HG03103 (cell line): ENCODE data around the gene JMJD7.

Experiments used
- ATAC-seq: cut with Tn5 transposase; IDR thresholded peaks from one replicate; pipeline ENCODE4 v1.9.1; 2021; ENCODE audit warnings: low read depth; ENCODE audit not compliant: unreplicated experiment

Gene JMJD7

DNA sequence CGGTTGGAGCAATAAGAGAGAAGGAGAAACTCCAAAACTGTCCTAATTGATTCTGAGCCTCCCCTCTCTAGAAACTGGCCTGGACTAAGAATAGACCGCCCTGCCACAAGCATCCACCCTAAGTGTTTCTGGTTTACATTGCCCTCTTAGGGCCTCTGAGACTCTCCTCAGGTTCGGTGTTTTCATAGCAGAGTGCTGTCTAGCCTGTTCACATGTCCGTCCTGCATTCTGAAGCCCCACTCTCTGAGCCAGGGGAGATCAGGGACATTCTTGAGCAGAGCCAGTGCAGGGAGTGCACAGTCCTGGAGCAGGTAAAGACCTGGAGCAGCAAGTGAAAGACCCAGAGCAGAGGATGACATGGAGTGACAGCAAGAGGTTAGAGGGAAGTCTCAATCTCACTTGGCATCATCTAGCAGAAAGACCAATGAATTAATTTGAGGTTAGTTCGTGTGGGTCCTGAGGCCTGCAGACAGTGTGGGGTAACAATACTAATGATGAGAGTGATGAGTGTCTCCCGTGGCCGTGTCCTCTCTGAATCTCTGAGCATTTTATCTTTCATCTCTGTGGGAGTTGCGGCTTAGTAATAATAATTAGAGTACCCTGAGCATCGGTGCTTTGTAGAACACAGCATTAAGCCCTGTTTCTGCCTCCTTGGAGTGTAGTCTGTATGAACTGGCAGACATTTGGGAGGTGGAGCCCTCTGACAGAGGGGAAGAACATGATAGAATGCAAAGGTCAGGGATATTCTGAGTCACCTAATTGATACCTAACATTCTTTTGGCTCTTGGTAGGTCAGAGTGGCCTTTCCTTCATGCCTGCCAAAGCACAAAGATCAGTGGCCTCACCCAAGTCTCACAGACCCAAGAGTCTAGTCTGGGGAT is 29.0 kb upstream of the JMJD7 start:
- ATAC-seq, result no peak

GRCh38 chr15:41799488-41799805 is 28.4 kb upstream of the JMJD7 start:
- ATAC-seq, result no peak

DNA sequence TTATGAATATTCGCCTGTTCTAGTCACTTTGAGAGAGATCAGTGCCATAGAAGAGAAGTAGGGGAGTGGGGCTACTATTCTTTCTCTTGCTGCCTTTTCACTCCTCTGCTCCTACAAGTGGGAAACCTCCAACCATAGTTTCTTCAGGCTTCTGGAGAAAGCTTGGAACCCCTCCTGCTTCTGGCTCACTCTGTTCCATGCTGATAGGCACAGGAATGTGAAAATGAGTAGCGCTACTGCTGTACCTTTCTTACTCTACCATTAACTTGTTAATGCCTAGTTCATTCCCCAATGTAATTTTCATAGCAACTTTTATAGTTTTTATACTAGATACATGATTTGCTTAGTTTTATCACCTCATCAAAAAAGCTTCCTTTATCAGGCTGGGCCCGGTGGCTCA is 26.7 kb upstream of the JMJD7 start:
- ATAC-seq, result no peak

- ATAC-seq, result no peak
Measured at GRCh38 chr15:41801850-41802455, 25.9 kb upstream of the JMJD7 start.

- no peak for ATAC-seq
Measured at GRCh38 chr15:41804361-41804760, 23.5 kb upstream of the JMJD7 start.

DNA sequence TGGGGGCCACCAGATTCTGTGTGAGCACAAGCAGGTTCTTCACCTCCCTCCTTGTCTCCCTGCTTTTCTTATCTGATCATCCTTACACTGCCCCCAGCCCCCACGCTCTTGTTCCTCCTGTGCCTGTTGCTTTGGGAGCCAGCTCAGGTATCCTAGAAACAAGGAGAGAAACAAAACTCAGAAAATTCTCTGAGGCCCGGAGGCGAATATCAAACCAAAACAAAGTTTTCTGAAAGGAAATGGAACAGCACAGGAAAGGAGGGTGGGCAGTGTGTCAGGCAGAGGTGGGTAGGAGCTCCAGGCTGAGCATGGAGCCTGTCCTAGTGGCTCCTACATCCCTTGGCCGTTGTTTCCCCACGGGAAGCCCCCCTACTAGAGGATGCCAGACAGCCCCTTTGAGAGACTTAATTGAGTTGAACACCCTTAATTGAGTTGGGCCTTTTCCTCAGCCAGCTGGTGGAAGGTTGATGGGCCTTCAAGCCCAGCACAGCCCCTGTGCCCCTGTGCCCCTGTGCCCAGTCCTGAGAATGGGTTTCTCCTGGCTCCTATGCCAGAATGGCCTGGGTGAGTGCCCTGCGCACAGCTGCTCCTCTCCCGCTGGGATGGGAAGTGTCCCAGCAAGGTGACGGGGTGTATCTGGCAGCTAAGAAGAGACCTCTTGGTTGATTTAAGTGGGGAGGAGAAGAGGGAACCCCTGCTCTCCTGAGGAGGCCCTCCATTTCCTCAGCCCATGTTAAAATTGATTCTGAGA is 22.8 kb upstream of the JMJD7 start:
- ATAC-seq, result no peak

DNA sequence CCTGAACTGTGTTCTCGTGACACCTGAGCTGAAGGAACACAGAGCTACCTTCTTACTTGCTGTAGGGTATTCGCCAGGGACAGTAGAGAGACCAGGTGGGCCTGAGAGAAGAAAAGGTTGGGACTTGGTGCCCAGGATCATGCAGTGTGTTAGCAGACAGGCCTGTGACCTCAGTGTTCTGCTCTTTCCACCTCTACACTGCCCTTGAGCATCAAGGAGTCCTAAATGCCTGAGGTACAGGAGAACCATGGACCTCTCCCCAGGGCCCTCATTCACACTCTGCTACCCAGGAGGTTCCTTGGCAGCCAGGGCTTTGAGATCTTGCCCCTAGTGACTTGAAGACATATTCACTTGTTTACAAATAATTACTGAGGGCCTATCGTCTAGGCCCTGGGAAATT is 22.2 kb upstream of the JMJD7 start:
- ATAC-seq, result no peak

GRCh38 chr15:41806291-41807181 is 21.4 kb upstream of the JMJD7 start:
- no peak for ATAC-seq

DNA sequence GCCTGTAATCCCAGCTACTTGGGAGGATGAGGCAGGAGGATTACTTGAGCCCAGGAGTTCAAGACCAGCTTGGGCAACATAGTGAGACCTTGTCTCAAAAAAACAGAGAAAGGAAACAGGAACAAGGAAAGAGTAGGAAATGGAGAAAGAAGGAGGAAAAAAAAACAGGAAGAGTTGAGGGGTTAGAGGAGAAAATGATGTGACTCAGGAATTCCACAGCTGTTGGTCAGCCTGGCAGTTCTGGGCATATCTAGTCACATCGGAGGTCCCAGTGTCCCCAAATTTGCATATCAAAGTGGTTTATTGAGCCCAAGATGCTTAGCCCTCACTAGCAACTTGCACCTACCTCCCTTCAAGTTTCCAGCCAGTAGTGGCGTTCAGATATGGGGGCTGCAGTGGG is 18.8 kb upstream of the JMJD7 start:
- no peak for ATAC-seq

- ATAC-seq, result no peak
Measured at GRCh38 chr15:41809526-41810220, 18.2 kb upstream of the JMJD7 start.

- ATAC-seq, result no peak
Measured at GRCh38 chr15:41810651-41811431, 17.1 kb upstream of the JMJD7 start.

DNA sequence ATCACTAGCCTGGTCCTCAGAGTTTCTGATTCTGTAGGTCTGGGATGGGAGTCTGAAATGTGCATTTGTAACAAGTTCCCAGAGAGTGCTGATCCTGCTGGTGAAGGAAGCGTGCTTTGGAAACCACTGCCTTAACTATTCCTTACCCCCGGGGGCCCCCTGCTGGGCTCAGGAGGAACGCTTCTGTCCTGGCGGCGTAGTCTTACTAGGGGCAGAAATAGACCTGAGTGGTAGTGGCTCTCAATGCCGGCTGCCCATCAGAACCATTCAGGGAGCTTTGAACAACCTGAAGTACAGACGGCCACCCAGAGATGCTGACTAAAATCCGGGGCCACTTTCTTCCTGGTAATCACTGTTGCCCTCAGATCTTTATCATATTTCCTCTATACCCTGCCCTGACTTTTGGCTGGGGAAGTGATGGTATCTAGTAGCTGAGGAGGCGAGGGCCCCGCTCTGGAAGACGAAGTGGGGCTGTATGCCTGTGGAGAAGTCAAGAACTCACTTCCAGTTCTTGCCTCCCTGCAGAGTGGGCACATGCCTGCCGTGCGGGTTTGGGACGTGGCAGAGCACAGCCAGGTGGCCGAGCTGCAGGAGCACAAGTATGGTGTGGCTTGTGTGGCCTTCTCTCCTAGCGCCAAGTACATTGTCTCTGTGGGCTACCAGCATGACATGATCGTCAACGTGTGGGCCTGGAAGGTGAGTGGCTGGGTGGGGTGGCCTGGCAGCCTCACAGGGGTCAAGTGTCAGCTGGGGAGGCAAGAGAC is 16.3 kb upstream of the JMJD7 start:
- no peak for ATAC-seq

- no peak for ATAC-seq
Measured at GRCh38 chr15:41812820-41813375, 15.0 kb upstream of the JMJD7 start.

DNA sequence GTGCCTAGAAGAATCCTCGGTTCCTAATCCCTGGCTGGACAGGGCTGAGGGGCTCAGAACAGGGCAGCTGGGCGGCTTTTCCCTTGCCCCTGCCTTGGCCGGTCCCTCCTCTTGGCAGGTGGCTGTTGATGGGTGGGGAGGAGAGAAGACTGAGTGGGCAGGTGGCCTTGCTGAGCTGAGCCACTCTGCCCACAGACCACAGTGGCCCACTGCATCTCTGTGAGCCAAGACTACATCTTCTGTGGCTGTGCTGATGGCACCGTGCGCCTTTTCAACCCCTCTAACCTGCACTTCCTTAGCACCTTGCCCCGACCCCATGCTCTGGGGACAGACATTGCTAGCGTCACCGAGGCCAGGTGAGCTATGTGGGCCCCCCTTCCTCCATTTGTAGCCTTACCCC is 14.5 kb upstream of the JMJD7 start:
- no peak for ATAC-seq

- ATAC-seq, result no peak
Measured at GRCh38 chr15:41814534-41814933, 13.4 kb upstream of the JMJD7 start.

DNA sequence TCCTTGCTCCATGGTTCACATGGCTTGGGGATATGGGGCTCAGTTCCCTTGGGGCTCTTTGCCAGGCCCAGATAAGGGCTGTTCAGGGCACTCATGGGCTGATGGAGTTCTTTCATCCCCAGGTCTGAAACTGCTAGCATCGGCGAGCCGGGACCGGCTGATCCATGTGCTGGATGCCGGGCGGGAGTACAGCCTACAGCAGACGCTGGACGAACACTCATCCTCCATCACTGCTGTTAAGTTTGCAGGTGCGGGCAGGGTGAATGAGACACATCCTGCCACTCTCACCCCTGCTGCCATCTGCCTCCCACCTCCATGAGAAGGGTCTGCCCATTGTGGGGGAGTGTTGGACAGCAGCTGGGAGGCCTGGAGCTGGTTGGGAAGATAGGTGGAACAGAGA is 11.1 kb upstream of the JMJD7 start:
- no peak for ATAC-seq

DNA sequence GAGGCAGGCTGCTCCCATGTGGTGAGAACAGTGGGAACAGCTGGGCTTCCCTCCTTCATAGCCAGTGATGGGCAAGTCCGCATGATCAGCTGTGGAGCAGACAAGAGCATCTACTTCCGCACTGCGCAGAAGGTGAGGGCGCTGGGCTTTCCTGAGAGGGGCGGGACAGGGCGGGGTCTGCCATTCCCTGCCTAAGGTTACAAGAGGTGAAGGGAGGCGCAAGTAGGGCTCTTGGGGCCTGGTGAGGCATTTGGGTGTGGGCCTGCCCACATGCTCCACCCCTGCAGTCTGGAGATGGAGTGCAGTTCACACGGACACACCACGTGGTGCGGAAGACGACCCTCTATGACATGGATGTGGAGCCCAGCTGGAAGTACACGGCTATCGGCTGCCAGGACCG is 10.6 kb upstream of the JMJD7 start:
- no peak for ATAC-seq

DNA sequence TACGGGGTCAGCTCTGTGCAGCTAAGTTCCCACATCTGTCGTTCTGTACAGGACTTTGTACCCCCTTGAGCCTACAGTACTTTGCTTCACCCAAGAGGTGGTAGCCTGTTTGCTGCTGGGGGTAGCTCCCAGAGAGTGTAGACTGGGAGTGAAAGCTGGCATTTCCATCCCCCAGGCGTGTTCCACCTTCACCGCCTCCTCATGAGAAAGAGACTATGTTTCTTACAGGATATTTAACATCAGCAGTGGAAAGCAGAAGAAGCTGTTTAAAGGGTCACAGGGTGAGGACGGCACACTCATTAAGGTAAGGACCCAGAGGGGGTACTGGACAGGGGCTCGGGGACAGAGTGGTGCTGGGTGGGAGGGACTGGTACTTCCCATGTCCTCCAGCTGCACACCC is 10.1 kb upstream of the JMJD7 start:
- ATAC-seq, result no peak
